PC-3 (cell line): ENCODE measurements around the gene MTMR1.

Source experiments
- EZH2phosphoT487 ChIP-seq: fragments of 300-600 bp; sonication (generic); IDR thresholded peaks from 2 replicates; pipeline ENCODE4 v1.6.1; 2018; ENCODE audit warnings: mild to moderate bottlenecking, antibody characterized with exemption, low read length, borderline replicate concordance
- TF ChIP-seq, protein P1 (sequence below): fragments of 300-600 bp; sonication (generic); conservative IDR thresholded peaks from 2 replicates; pipeline ENCODE4 v1.5.1; 2017; ENCODE audit warnings: antibody characterized with exemption, low read depth, mild to moderate bottlenecking, low read length

GRCh38 chrX:150676221-150676620, 17.0 kb upstream of the MTMR1 start:
- TF ChIP-seq, protein P1, sequence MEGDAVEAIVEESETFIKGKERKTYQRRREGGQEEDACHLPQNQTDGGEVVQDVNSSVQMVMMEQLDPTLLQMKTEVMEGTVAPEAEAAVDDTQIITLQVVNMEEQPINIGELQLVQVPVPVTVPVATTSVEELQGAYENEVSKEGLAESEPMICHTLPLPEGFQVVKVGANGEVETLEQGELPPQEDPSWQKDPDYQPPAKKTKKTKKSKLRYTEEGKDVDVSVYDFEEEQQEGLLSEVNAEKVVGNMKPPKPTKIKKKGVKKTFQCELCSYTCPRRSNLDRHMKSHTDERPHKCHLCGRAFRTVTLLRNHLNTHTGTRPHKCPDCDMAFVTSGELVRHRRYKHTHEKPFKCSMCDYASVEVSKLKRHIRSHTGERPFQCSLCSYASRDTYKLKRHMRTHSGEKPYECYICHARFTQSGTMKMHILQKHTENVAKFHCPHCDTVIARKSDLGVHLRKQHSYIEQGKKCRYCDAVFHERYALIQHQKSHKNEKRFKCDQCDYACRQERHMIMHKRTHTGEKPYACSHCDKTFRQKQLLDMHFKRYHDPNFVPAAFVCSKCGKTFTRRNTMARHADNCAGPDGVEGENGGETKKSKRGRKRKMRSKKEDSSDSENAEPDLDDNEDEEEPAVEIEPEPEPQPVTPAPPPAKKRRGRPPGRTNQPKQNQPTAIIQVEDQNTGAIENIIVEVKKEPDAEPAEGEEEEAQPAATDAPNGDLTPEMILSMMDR: no peak
- TF ChIP-seq EZH2phosphoT487: no peak
